ENCODE data around the gene HS3ST2. TPM values are rescaled to one million over a fixed set of nuclear protein-coding genes. Genes with fewer than 3 reads are reported as not detected.

HS3ST2 gene
- total RNA-seq, 1 donor from 2014 or later: 0.38 TPM

GRCh38 chr16:22862046-22862445, 48.1 kb downstream of the HS3ST2 start:
- Histone ChIP-seq H3K9me3 (replicated peaks) (no peaks in the 10 kb centered on the region), H3K4me1 (no peaks in the 10 kb centered on the region), H3K36me3 (no peaks in the 10 kb centered on the region), H3K4me3 (no peak overlapping the region), H3K27me3 (ENCODE audit: low read depth) (peaks cover 41% of the 10 kb centered on the region), H3K27ac (replicated peaks) (no peak overlapping the region)
- TF ChIP-seq, protein P1, sequence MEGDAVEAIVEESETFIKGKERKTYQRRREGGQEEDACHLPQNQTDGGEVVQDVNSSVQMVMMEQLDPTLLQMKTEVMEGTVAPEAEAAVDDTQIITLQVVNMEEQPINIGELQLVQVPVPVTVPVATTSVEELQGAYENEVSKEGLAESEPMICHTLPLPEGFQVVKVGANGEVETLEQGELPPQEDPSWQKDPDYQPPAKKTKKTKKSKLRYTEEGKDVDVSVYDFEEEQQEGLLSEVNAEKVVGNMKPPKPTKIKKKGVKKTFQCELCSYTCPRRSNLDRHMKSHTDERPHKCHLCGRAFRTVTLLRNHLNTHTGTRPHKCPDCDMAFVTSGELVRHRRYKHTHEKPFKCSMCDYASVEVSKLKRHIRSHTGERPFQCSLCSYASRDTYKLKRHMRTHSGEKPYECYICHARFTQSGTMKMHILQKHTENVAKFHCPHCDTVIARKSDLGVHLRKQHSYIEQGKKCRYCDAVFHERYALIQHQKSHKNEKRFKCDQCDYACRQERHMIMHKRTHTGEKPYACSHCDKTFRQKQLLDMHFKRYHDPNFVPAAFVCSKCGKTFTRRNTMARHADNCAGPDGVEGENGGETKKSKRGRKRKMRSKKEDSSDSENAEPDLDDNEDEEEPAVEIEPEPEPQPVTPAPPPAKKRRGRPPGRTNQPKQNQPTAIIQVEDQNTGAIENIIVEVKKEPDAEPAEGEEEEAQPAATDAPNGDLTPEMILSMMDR (IDR thresholded peaks at IDR 0.05; ENCODE audit: borderline replicate concordance): no peak
- DNase-seq: no peak
- intact Hi-C loops (cut with micrococcal nuclease): no loop called here

DNA sequence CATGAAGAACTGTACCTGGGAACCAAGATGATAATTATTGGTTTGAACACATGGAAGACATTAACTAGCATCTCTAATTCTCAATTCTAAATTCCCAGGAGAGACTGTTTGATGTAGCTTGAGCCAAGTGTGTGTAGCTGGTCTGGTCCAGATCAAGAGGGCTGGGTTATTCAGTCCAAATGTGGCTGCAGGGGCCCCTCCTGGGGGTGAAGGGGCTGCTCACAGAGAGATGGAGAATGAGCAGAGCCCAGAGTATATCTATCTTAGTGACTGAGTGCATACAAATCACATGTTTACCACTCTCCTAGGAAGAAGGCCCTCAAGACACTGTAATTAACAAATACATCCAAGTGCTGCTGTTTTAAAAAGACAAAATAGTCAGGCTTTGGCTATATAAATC, 50.4 kb downstream of the HS3ST2 start:
- peaks cover 36% of the 10 kb centered on the region for H3K27me3 ChIP-seq (ENCODE audit: low read depth)
- DNase-seq: no peak
- H3K9me3 ChIP-seq (replicated peaks): no peaks in the 10 kb centered on the region
- no peaks in the 10 kb centered on the region for H3K4me1 ChIP-seq
- no peaks in the 10 kb centered on the region for H3K36me3 ChIP-seq
- H3K4me3 ChIP-seq: no peak overlapping the region
- TF ChIP-seq, protein P1 (IDR thresholded peaks at IDR 0.05; ENCODE audit: borderline replicate concordance): no peak
- intact Hi-C loops (cut with micrococcal nuclease): no loop called here
- H3K27ac ChIP-seq (replicated peaks): no peak overlapping the region

- peaks cover 30% of the 10 kb centered on the region for H3K27me3 ChIP-seq (ENCODE audit: low read depth)
- intact Hi-C loops (cut with micrococcal nuclease): no loop called here
- TF ChIP-seq, protein P1 (IDR thresholded peaks at IDR 0.05; ENCODE audit: borderline replicate concordance): no peak
- H3K9me3 ChIP-seq (replicated peaks): no peaks in the 10 kb centered on the region
- no peaks in the 10 kb centered on the region for H3K36me3 ChIP-seq
- no peaks in the 10 kb centered on the region for H3K4me1 ChIP-seq
- H3K27ac ChIP-seq (replicated peaks): no peak overlapping the region
- no peak overlapping the region for H3K4me3 ChIP-seq
- DNase-seq: no peak
Observed at GRCh38 chr16:22868593-22869224, 54.7 kb downstream of the HS3ST2 start.

GRCh38 chr16:22871861-22872260, 57.9 kb downstream of the HS3ST2 start:
- intact Hi-C loops (cut with micrococcal nuclease): no loop called here
- Histone ChIP-seq H3K27ac (replicated peaks) (no peak overlapping the region), H3K4me1 (no peaks in the 10 kb centered on the region), H3K4me3 (no peak overlapping the region), H3K27me3 (ENCODE audit: low read depth) (peaks cover 50% of the 10 kb centered on the region), H3K36me3 (no peaks in the 10 kb centered on the region), H3K9me3 (replicated peaks) (no peaks in the 10 kb centered on the region)
- DNase-seq: no peak
- TF ChIP-seq, protein P1 (IDR thresholded peaks at IDR 0.05; ENCODE audit: borderline replicate concordance): no peak

GRCh38 chr16:22874394-22874793, 60.4 kb downstream of the HS3ST2 start:
- H3K27me3 ChIP-seq (ENCODE audit: low read depth): peaks cover 73% of the 10 kb centered on the region
- H3K4me1 ChIP-seq: no peaks in the 10 kb centered on the region
- no peaks in the 10 kb centered on the region for H3K9me3 ChIP-seq (replicated peaks)
- no peak overlapping the region for H3K27ac ChIP-seq (replicated peaks)
- H3K36me3 ChIP-seq: no peaks in the 10 kb centered on the region
- no peak overlapping the region for H3K4me3 ChIP-seq
- intact Hi-C loops (cut with micrococcal nuclease): no loop called here
- no peak for DNase-seq
- TF ChIP-seq, protein P1 (IDR thresholded peaks at IDR 0.05; ENCODE audit: borderline replicate concordance): no peak
